Endothelial cell of umbilical vein (primary cell): ENCODE results near the gene CCR5AS.
"Not testable (repeated sequence)": the region's sequence is repeated elsewhere in the genome, so short reads cannot be mapped to it uniquely, and the experiment has no call there.

Source experiments
- BruUV-seq: library from RNA; stranded (reverse); fragments of 400-500 nt; replicated peaks from 2 replicates; lab custom pipeline; 2021; lab: Mats Ljungman, UMichigan
- CTCF ChIA-PET: fragments of 300-600, 350-600 bp; sonication (Branson Sonifier 250); formaldehyde crosslinking; loops from one replicate; lab custom pipeline; 2021; ENCODE audit warnings: antibody characterized with exemption, inconsistent platforms; lab: Charles Lee
- POLR2A ChIA-PET: fragments of 300-600, 350-600 bp; sonication (Branson Sonifier 250); formaldehyde crosslinking; loops from one replicate; lab custom pipeline; 2021; ENCODE audit warnings: antibody characterized with exemption, inconsistent platforms; lab: Charles Lee
- DNase-seq: peaks from one replicate; pipeline ENCODE4 v3.0.0-alpha.2; 2011; ENCODE audit warnings: low read depth, low spot score
- FAIRE-seq: peaks from 2 replicates; lab custom pipeline; 2011; peaks lifted over from hg19 to GRCh38; lab: Jason Lieb, UNC
- H2AFZ ChIP-seq: 2 replicates; pipeline ENCODE4 v1.6.0; 2012; ENCODE audit warnings: low read depth, low read length, control low read depth, inconsistent platforms
- H3K27ac ChIP-seq: 2 replicates; pipeline ENCODE4 v1.5.1; 2011; ENCODE audit warnings: low read depth, mild to moderate bottlenecking, control low read depth, low read length, moderate library complexity; ENCODE audit not compliant: insufficient read depth
- H3K27me3 ChIP-seq, 2 experiments: 2 replicates each; pipeline versions ENCODE4 v1.6.0 to v1.6.1; 2011; ENCODE audit warnings: low read length in 2 of 2, mixed read lengths in 1 of 2; ENCODE audit not compliant: control insufficient read depth in 2 of 2, insufficient read depth in 2 of 2
- H3K36me3 ChIP-seq, 2 experiments: 2 replicates in 1 of 2; 3 replicates in 1 of 2; pipeline ENCODE4 v1.5.1; 2011; ENCODE audit warnings: low read length in 2 of 2, mild to moderate bottlenecking in 1 of 2, moderate library complexity in 1 of 2; ENCODE audit not compliant: control insufficient read depth in 2 of 2, insufficient read depth in 2 of 2; ENCODE audit errors: extremely low read depth in 1 of 2
- H3K4me1 ChIP-seq: 3 replicates; pipeline ENCODE4 v1.5.1; 2011; ENCODE audit warnings: mild to moderate bottlenecking, low read length; ENCODE audit not compliant: control insufficient read depth, insufficient read depth; ENCODE audit errors: extremely low read depth
- H3K4me2 ChIP-seq: 2 replicates; pipeline ENCODE4 v1.6.1; 2011; ENCODE audit warnings: low read length, control low read depth, mixed read lengths; ENCODE audit not compliant: insufficient read depth
- H3K4me3 ChIP-seq, 3 experiments: fragments of 200-600 bp in 1 of 3; sonication (generic), shearing (Covaris generic) in 1 of 3; replicated peaks in 1 of 3; 2 replicates each; pipeline ENCODE4 v1.5.1; 2011 to 2016; ENCODE audit warnings: control low read depth in 3 of 3, low read length in 3 of 3, mild to moderate bottlenecking in 2 of 3, inconsistent platforms in 1 of 3, low read depth in 1 of 3, moderate library complexity in 1 of 3; ENCODE audit not compliant: insufficient read depth in 1 of 3
- H3K79me2 ChIP-seq: 2 replicates; pipeline ENCODE4 v1.6.0; 2012; ENCODE audit warnings: low read length, inconsistent platforms; ENCODE audit not compliant: control insufficient read depth, insufficient read depth
- H3K9ac ChIP-seq: replicated peaks from 2 replicates; pipeline ENCODE3; 2011; ENCODE audit warnings: low read length, control low read depth; ENCODE audit not compliant: insufficient read depth; ENCODE audit errors: extremely low read depth
- H3K9me1 ChIP-seq: replicated peaks from 3 replicates; pipeline ENCODE4 v1.6.0; 2011; ENCODE audit warnings: mild to moderate bottlenecking, low read length; ENCODE audit not compliant: control insufficient read depth, insufficient read depth; ENCODE audit errors: extremely low read depth
- H3K9me3 ChIP-seq: replicated peaks from 2 replicates; pipeline ENCODE4 v1.5.1; 2012; ENCODE audit warnings: low read length, inconsistent platforms; ENCODE audit not compliant: control insufficient read depth, insufficient read depth
- H4K20me1 ChIP-seq: replicated peaks from 2 replicates; pipeline ENCODE3; 2011; ENCODE audit warnings: mild to moderate bottlenecking, low read length; ENCODE audit not compliant: control insufficient read depth, insufficient read depth; ENCODE audit errors: extremely low read depth
- CTCF ChIP-seq, 2 donors: IDR thresholded peaks; 1 replicate in 1 of 2; 2 replicates in 1 of 2; pipeline ENCODE4 v1.5.1; 2011; ENCODE audit warnings: low read length in 2 of 2, mild to moderate bottlenecking in 2 of 2, moderate library complexity in 2 of 2, control low read depth in 1 of 2, inconsistent platforms in 1 of 2, low read depth in 1 of 2; ENCODE audit not compliant: insufficient read depth in 1 of 2; ENCODE audit errors: extremely low read depth in 1 of 2
- EZH2 ChIP-seq: IDR thresholded peaks from 2 replicates; pipeline ENCODE4 v1.6.1; 2012; ENCODE audit warnings: borderline replicate concordance, low read depth, mild to moderate bottlenecking, moderate library complexity, low read length, inconsistent platforms; ENCODE audit not compliant: severe bottlenecking
- FOS ChIP-seq: IDR thresholded peaks from 2 replicates; pipeline ENCODE4 v1.6.1; 2011; ENCODE audit warnings: mild to moderate bottlenecking, low read length, moderate library complexity, borderline replicate concordance; ENCODE audit not compliant: insufficient read depth
- GATA2 ChIP-seq: IDR thresholded peaks from 2 replicates; pipeline ENCODE4 v1.7.0; 2011; ENCODE audit warnings: low read depth, mild to moderate bottlenecking, moderate library complexity, mixed read lengths, low read length; ENCODE audit not compliant: insufficient read length, insufficient read depth
- JUN ChIP-seq: IDR thresholded peaks from 2 replicates; pipeline ENCODE4 v1.6.1; 2011; ENCODE audit warnings: borderline replicate concordance, low read depth; ENCODE audit not compliant: insufficient read length, insufficient read depth
- MAX ChIP-seq: IDR thresholded peaks from 2 replicates; pipeline ENCODE4 v1.6.1; 2011; ENCODE audit not compliant: insufficient read depth, insufficient read length
- MYC ChIP-seq: IDR thresholded peaks from one replicate; pipeline ENCODE4 v1.6.1; 2011; ENCODE audit warnings: mild to moderate bottlenecking, low read depth, low read length
- POLR2A ChIP-seq: IDR thresholded peaks from 2 replicates; pipeline ENCODE4 v1.6.1; 2012; ENCODE audit warnings: low read depth, mild to moderate bottlenecking, control low read depth, low read length
- POLR2AphosphoS5 ChIP-seq: IDR thresholded peaks from 2 replicates; pipeline ENCODE4 v1.6.1; 2012; ENCODE audit warnings: low read depth, mild to moderate bottlenecking, control low read depth, low read length, moderate library complexity; ENCODE audit not compliant: insufficient read depth
- dilution Hi-C: fragments of 300-500 bp; cut with MboI; formaldehyde crosslinking; loops from one replicate; pipeline ENCODE4 v1.15.0; 2019; ENCODE audit warnings: low sequenced_read_pairs; ENCODE audit not compliant: extremely low pct_ligation_motif_present
- intact Hi-C: fragments of 100-400 bp; cut with micrococcal nuclease; formaldehyde crosslinking; loops from one replicate; pipeline ENCODE4 v1.10.0; 2022

Gene CCR5AS

GRCh38 chr3:46430879-46431278, 24.0 kb upstream of the CCR5AS start:
- H2AFZ ChIP-seq, H3K9me1 ChIP-seq, H3K9ac ChIP-seq, BruUV-seq, FAIRE-seq, H3K9me3 ChIP-seq, CTCF ChIA-PET, H3K27ac ChIP-seq, POLR2A ChIA-PET, dilution Hi-C loops, H3K79me2 ChIP-seq, H4K20me1 ChIP-seq, intact Hi-C loops, H3K36me3 ChIP-seq, H3K4me1 ChIP-seq, H3K4me2 ChIP-seq, DNase-seq, H3K4me3 ChIP-seq, H3K27me3 ChIP-seq: not testable (repeated sequence)

GRCh38 chr3:46429671-46430070, 22.8 kb upstream of the CCR5AS start:
- TF ChIP-seq JUN (no peak), POLR2AphosphoS5 (no peak), FOS (no peak), POLR2A (no peak), MYC (no peak), CTCF (IDR thresholded peaks at IDR 0.05; ENCODE audit: extremely low read depth in 1 of 2, insufficient read depth in 1 of 2, low read depth in 1 of 2, low read length in 2 of 2) (no peak), EZH2 (no peak), MAX (no peak), GATA2 (no peak)

More at GRCh38 chr3:46429671-46430070, 22.8 kb upstream of the CCR5AS start:
- Histone ChIP-seq H3K79me2 (no peaks in the 10 kb centered on the region), H3K9me3 (no peaks in the 10 kb centered on the region), H4K20me1 (no peaks in the 10 kb centered on the region), H3K27ac (no peak overlapping the region), H2AFZ (no peak overlapping the region), H3K9ac (no peak overlapping the region), H3K4me3 (no peak overlapping the region), H3K36me3 (no peaks in the 10 kb centered on the region), H3K9me1 (no peaks in the 10 kb centered on the region), H3K27me3 (peaks cover 0 to 5% of the 10 kb centered on the region in 2 experiments), H3K4me2 (no peak overlapping the region), H3K4me1 (no peaks in the 10 kb centered on the region)
- BruUV-seq = no TSS peak
- FAIRE-seq (no peak), DNase-seq (no peak)
- intact Hi-C loops (loop anchor here (10.0 kb wide), 1 partner anchor 215 kb away; no protein-coding TSS in a partner anchor), dilution Hi-C loops (no loop called here)
- ChIA-PET POLR2A (no interaction called here), CTCF (interaction anchor here (0.8 to 6.6 kb wide), 9 partner anchors 12 to 491 kb away, joined by 3 to 200 read pairs (median 4); partner anchors contain the start of genes CCR5AS and CCRL2)
